H1 (cell line): ENCODE measurements around the gene GRIK1. TPM values are rescaled to one million over a fixed set of nuclear protein-coding genes. Genes with fewer than 3 reads are reported as not detected.

Experiments
- CTCF ChIA-PET: fragments of 300-600 bp; sonication (Branson Sonifier 250); formaldehyde crosslinking; loops from one replicate; lab custom pipeline; 2021; ENCODE audit not compliant: partially characterized antibody; lab: Charles Lee
- POLR2A ChIA-PET: fragments of 300-600 bp; sonication (Branson Sonifier 250); formaldehyde crosslinking; loops from one replicate; lab custom pipeline; 2021; ENCODE audit warnings: inconsistent platforms; ENCODE audit not compliant: partially characterized antibody; lab: Charles Lee
- DNase-seq, 2 experiments: peaks; one replicate each; pipeline versions ENCODE4 v3.0.0 to v3.0.0-alpha.2; 2010 to 2022; ENCODE audit warnings: low spot score in 2 of 2, low read depth in 1 of 2, mixed read lengths in 1 of 2
- FAIRE-seq: peaks from 2 replicates; lab custom pipeline; 2011; peaks lifted over from hg19 to GRCh38; lab: Jason Lieb, UNC
- H2AFZ ChIP-seq: 2 replicates; pipeline ENCODE4 v1.8.1; 2012; ENCODE audit warnings: low read length, inconsistent platforms
- H2AK5ac ChIP-seq: 2 replicates; pipeline ENCODE4 v1.6.1; 2013; ENCODE audit warnings: low read depth, low read length
- H2BK120ac ChIP-seq: replicated peaks from 2 replicates; pipeline ENCODE3; 2013; ENCODE audit warnings: low read depth, low read length, inconsistent platforms
- H2BK12ac ChIP-seq: 2 replicates; pipeline ENCODE4 v1.6.1; 2013; ENCODE audit warnings: low read depth, low read length
- H2BK15ac ChIP-seq: 2 replicates; pipeline ENCODE4 v1.6.1; 2013; ENCODE audit warnings: low read length
- H2BK20ac ChIP-seq: 2 replicates; pipeline ENCODE4 v1.6.1; 2013; ENCODE audit warnings: low read length
- H2BK5ac ChIP-seq: 2 replicates; pipeline ENCODE4 v1.6.1; 2013; ENCODE audit warnings: low read depth, low read length
- H3K14ac ChIP-seq: 2 replicates; pipeline ENCODE4 v1.6.1; 2013; ENCODE audit warnings: inconsistent platforms; ENCODE audit not compliant: insufficient read length
- H3K18ac ChIP-seq: 2 replicates; pipeline ENCODE4 v1.6.1; 2013; ENCODE audit warnings: low read length; ENCODE audit errors: extremely low read depth
- H3K23ac ChIP-seq: 2 replicates; pipeline ENCODE4 v1.6.1; 2013; ENCODE audit warnings: inconsistent platforms; ENCODE audit not compliant: insufficient read length
- H3K23me2 ChIP-seq: 2 replicates; pipeline ENCODE4 v1.6.1; 2013; ENCODE audit warnings: low read depth, low read length
- H3K27ac ChIP-seq: 2 replicates; pipeline ENCODE4 v1.6.1; 2011; ENCODE audit warnings: low read depth, low read length, inconsistent platforms
- H3K27me3 ChIP-seq, 4 experiments: replicated peaks in 1 of 4; 1 replicate in 1 of 4; 2 replicates in 3 of 4; pipeline versions ENCODE4 v1.6.1 to v1.8.1; 2011 to 2013; ENCODE audit warnings: low read length in 3 of 4, mild to moderate bottlenecking in 3 of 4, inconsistent platforms in 2 of 4, mixed read lengths in 2 of 4, moderate library complexity in 1 of 4; ENCODE audit not compliant: control insufficient read depth in 3 of 4, insufficient read depth in 3 of 4; ENCODE audit errors: extremely low read depth in 1 of 4
- H3K36me3 ChIP-seq, 4 experiments: 2 replicates each; pipeline versions ENCODE4 v1.6.1 to v1.8.1; 2011 to 2013; ENCODE audit warnings: mild to moderate bottlenecking in 4 of 4, low read length in 3 of 4, moderate library complexity in 2 of 4, control low read depth in 1 of 4, inconsistent platforms in 1 of 4; ENCODE audit not compliant: insufficient read depth in 4 of 4, control insufficient read depth in 2 of 4
- H3K4ac ChIP-seq: replicated peaks from 2 replicates; pipeline ENCODE3; 2013; ENCODE audit warnings: low read length, low read depth, mixed read lengths, inconsistent platforms; ENCODE audit not compliant: insufficient read length
- H3K4me1 ChIP-seq, 4 experiments: replicated peaks in 1 of 4; 1 replicate in 1 of 4; 2 replicates in 3 of 4; pipeline versions ENCODE4 v1.6.1 to v1.8.1; 2011 to 2013; ENCODE audit warnings: low read length in 3 of 4, inconsistent platforms in 2 of 4, mixed read lengths in 1 of 4; ENCODE audit not compliant: insufficient read depth in 4 of 4, control insufficient read depth in 3 of 4
- H3K4me2 ChIP-seq, 2 experiments: 2 replicates each; pipeline versions ENCODE4 v1.6.1 to v1.8.1; 2011 to 2013; ENCODE audit warnings: low read depth in 2 of 2, low read length in 2 of 2, control low read depth in 1 of 2, inconsistent platforms in 1 of 2, mild to moderate bottlenecking in 1 of 2; ENCODE audit not compliant: insufficient read depth in 1 of 2
- H3K4me3 ChIP-seq, 4 experiments: fragments of 200-600, 300-600 bp in 1 of 4; sonication (generic), shearing (Covaris generic), sonication (Bioruptor Twin) in 1 of 4; 2 replicates each; pipeline versions ENCODE4 v1.5.1 to v1.8.1; 2011 to 2016; ENCODE audit warnings: low read length in 4 of 4, low read depth in 3 of 4, control low read depth in 2 of 4, inconsistent platforms in 2 of 4, mild to moderate bottlenecking in 2 of 4, mixed read lengths in 1 of 4, moderate library complexity in 1 of 4; ENCODE audit not compliant: insufficient read depth in 2 of 4; ENCODE audit errors: extremely low read depth in 1 of 4
- H3K56ac ChIP-seq: replicated peaks from 2 replicates; pipeline ENCODE3; 2013; ENCODE audit warnings: low read depth, mild to moderate bottlenecking, mixed read lengths, low read length, inconsistent platforms; ENCODE audit not compliant: insufficient read length
- H3K79me1 ChIP-seq: 2 replicates; pipeline ENCODE4 v1.6.1; 2013; ENCODE audit warnings: low read depth, low read length, control low read depth
- H3K79me2 ChIP-seq, 2 experiments: 2 replicates each; pipeline versions ENCODE4 v1.6.1 to v1.8.1; 2012 to 2013; ENCODE audit warnings: low read length in 2 of 2, mild to moderate bottlenecking in 2 of 2, inconsistent platforms in 1 of 2; ENCODE audit not compliant: insufficient read depth in 2 of 2, control insufficient read depth in 1 of 2
- H3K9ac ChIP-seq, 4 experiments: replicated peaks in 1 of 4; 1 replicate in 1 of 4; 2 replicates in 3 of 4; pipeline versions ENCODE4 v1.6.1 to v1.8.1; 2011 to 2013; ENCODE audit warnings: low read depth in 3 of 4, low read length in 3 of 4, control low read depth in 2 of 4, mild to moderate bottlenecking in 2 of 4, moderate library complexity in 2 of 4, inconsistent platforms in 1 of 4; ENCODE audit errors: extremely low read depth in 1 of 4
- H3K9me3 ChIP-seq, 2 experiments: 2 replicates each; pipeline versions ENCODE4 v1.6.1 to v1.8.1; 2012 to 2013; ENCODE audit warnings: mild to moderate bottlenecking in 2 of 2, moderate library complexity in 2 of 2, control low read depth in 1 of 2, inconsistent platforms in 1 of 2, low read depth in 1 of 2, low read length in 1 of 2, mixed read lengths in 1 of 2; ENCODE audit not compliant: insufficient read depth in 2 of 2
- H4K20me1 ChIP-seq, 2 experiments: replicated peaks in 1 of 2; 2 replicates each; pipeline versions ENCODE3 to v1.8.1; 2011 to 2013; ENCODE audit warnings: inconsistent platforms in 2 of 2, low read length in 2 of 2, mild to moderate bottlenecking in 1 of 2; ENCODE audit not compliant: insufficient read depth in 2 of 2, control insufficient read depth in 1 of 2
- H4K5ac ChIP-seq: 2 replicates; pipeline ENCODE4 v1.6.1; 2013; ENCODE audit warnings: low read length, low read depth, mixed read lengths, inconsistent platforms; ENCODE audit not compliant: insufficient read length
- H4K8ac ChIP-seq: 2 replicates; pipeline ENCODE4 v1.8.0; 2013; ENCODE audit warnings: mild to moderate bottlenecking, moderate library complexity, low read length, inconsistent platforms; ENCODE audit not compliant: insufficient read depth; ENCODE audit errors: extremely low read depth
- H4K91ac ChIP-seq: replicated peaks from 2 replicates; pipeline ENCODE3; 2013; ENCODE audit warnings: low read length, mixed read lengths, inconsistent platforms; ENCODE audit not compliant: insufficient read length
- BCL11A ChIP-seq, 2 experiments: IDR thresholded peaks; one replicate each; pipeline ENCODE4 v1.6.1; 2011; ENCODE audit warnings: low read depth in 2 of 2, low read length in 2 of 2, mild to moderate bottlenecking in 2 of 2
- CREB1 ChIP-seq: IDR thresholded peaks from 2 replicates; pipeline ENCODE4 v1.6.1; 2012; ENCODE audit warnings: inconsistent platforms
- HDAC2 ChIP-seq, 2 experiments: fragments of 300-600 bp in 1 of 2; sonication (generic) in 1 of 2; IDR thresholded peaks; 2 replicates each; pipeline ENCODE4 v1.6.1; 2011 to 2012; ENCODE audit warnings: low read depth in 2 of 2, low read length in 2 of 2, mild to moderate bottlenecking in 2 of 2, moderate library complexity in 2 of 2, borderline replicate concordance in 1 of 2, inconsistent platforms in 1 of 2
- JUN ChIP-seq: IDR thresholded peaks from 2 replicates; pipeline ENCODE4 v1.6.1; 2011; ENCODE audit warnings: low read depth, mild to moderate bottlenecking, improper control_type of control experiment, low read length
- KDM5A ChIP-seq: fragments of 200-600 bp; IDR thresholded peaks from 2 replicates; pipeline ENCODE4 v1.7.1; 2012; ENCODE audit warnings: mild to moderate bottlenecking, low read length, inconsistent platforms, mixed read lengths
- SRF ChIP-seq: IDR thresholded peaks from 2 replicates; pipeline ENCODE4 v1.6.1; 2011; ENCODE audit warnings: mild to moderate bottlenecking, low read depth, low read length, moderate library complexity
- TCF12 ChIP-seq: IDR thresholded peaks from 2 replicates; pipeline ENCODE4 v1.6.1; 2011; ENCODE audit warnings: low read depth, mild to moderate bottlenecking, low read length
- WGBS, 2 experiments: shearing (Covaris generic) in 1 of 2; methylation state at CpG; one replicate each; pipeline versions ENCODE4 v1.1.6 to v1.1.7; 2013 to 2015; ENCODE audit warnings: low lambda C conversion rate in 2 of 2, mixed read lengths in 2 of 2, inconsistent platforms in 1 of 2, low coverage in 1 of 2, missing lambda C conversion rate in 1 of 2; ENCODE audit not compliant: insufficient replicate concordance in 2 of 2, insufficient coverage in 1 of 2, insufficient read length in 1 of 2; ENCODE audit errors: extremely low coverage in 1 of 2, missing lambda C conversion rate in 1 of 2; 5-methylcytosine and 5-hydroxymethylcytosine counted together
- polyA plus RNA-seq, 7 experiments: library from polyadenylated mRNA; depleted of rRNA in 3 of 7; stranded (reverse) in 5 of 7; unstranded in 2 of 7; fragments of >200 nt in 5 of 7; fragments of 200-250 nt in 2 of 7; gene quantifications; 1 replicate in 5 of 7; 2 replicates in 1 of 7; 4 replicates in 1 of 7; pipeline versions ENCODE4 v1.2.1 to v1.2.3, GENCODE V29; 2011 to 2013; ENCODE audit warnings: missing spikeins in 2 of 7, mixed read lengths in 2 of 7
- total RNA-seq: library from RNA; stranded (reverse); fragmentation: NEBNext Ultra II Directional; extraction: Animal tissue kit (Norgen Biotek cat#: 25700); gene quantifications from 2 replicates; pipeline ENCODE4 v1.2.1, GENCODE V29; 2021

The GRIK1 gene
- total and polyA plus RNA-seq, 2 of the 8 experiments (the other 6 are each of a cell fraction or from before 2014, with no cell fraction given), result 0.11 to 0.32 TPM

DNA sequence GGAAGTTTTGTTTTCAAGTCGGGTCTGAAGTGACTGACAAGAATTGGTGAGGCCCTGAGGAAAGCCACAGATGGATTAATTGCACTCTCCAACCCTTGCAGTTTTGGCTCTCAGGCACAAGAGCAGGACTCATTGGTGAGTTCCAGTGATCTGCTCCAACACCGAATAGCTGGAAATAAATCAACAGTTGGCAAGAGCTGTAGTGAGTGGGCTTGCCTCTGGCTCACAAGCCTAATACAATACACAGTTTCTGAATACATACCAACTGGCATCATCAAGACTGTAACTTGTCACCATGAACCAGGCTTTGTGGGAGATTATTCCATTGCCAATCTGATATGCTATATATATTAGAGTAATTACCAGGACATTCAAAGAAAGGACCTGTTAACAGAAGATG is 131.6 kb downstream of the GRIK1 start:
- Histone ChIP-seq H3K56ac (no peak overlapping the region), H3K9ac (no peak overlapping the region), H3K79me1 (no peaks in the 10 kb centered on the region), H4K8ac (no peak overlapping the region), H3K9me3 (no peaks in the 10 kb centered on the region), H3K79me2 (no peaks in the 10 kb centered on the region), H3K18ac (no peak overlapping the region), H3K4me2 (no peak overlapping the region), H3K23me2 (no peaks in the 10 kb centered on the region), H3K4ac (no peak overlapping the region), H3K4me1 (peaks cover 0 to 6% (median 0%) of the 10 kb centered on the region in 4 experiments; a peak in 1 of 7 replicates), H3K4me3 (no peak overlapping the region), H2BK120ac (no peak overlapping the region), H2BK12ac (no peak overlapping the region), H3K14ac (no peak overlapping the region), H2AK5ac (no peak overlapping the region), H3K27me3 (no peaks in the 10 kb centered on the region), H3K36me3 (no peaks in the 10 kb centered on the region), H2BK20ac (no peak overlapping the region), H2AFZ (no peak overlapping the region), H2BK5ac (no peak overlapping the region), H4K91ac (no peak overlapping the region), H2BK15ac (no peak overlapping the region), H3K27ac (no peak overlapping the region), H3K23ac (no peak overlapping the region), H4K20me1 (no peaks in the 10 kb centered on the region), H4K5ac (no peak overlapping the region)
- FAIRE-seq (no peak), DNase-seq (no peak)
- CTCF ChIA-PET, result no interaction called here
- TF ChIP-seq HDAC2 (IDR thresholded peaks at IDR 0.05; ENCODE audit: borderline replicate concordance in 1 of 2, low read depth in 2 of 2, low read length in 2 of 2), result no peak
- no peak for TF ChIP-seq CREB1
- TF ChIP-seq KDM5A, result no peak
- no peak for TF ChIP-seq JUN
- no peak for TF ChIP-seq SRF
- TF ChIP-seq BCL11A (IDR thresholded peaks at IDR 0.05; ENCODE audit: low read depth in 2 of 2, low read length in 2 of 2), result no peak
- no peak for TF ChIP-seq TCF12
- POLR2A ChIA-PET, result no interaction called here
- WGBS, 2 experiments, result 85% methylated on average over 2 of the region's 2 CpGs; no CpG with 5 or more reads in 1 of the 2 experiments
